Measurements from ENCODE around the gene GLE1.

Gene GLE1

GRCh38 chr9:128504485-128505413 lies at the start of gene GLE1:
Gene GLE1, plus strand, starts transcription at chr9:128504719. Its CDS starts 87 bp downstream, at chr9:128504806.
- DNase-seq = peak; percentile 55

- DNase-seq = no peak
These were observed 49.5 kb upstream of the GLE1 start for GRCh38 chr9:128454991-128455390.

GRCh38 chr9:128455849-128456612 lies 48.5 kb upstream of the GLE1 start, which contains the start of gene ODF2:
Gene ODF2, plus strand, starts transcription at chr9:128456006. Its CDS starts 86 bp downstream, at chr9:128456092.
- DNase-seq = peak; percentile 40

- no peak for DNase-seq
These were observed 47.9 kb upstream of the GLE1 start for GRCh38 chr9:128456613-128457061.

- no peak for DNase-seq
These were observed 47.3 kb upstream of the GLE1 start for GRCh38 chr9:128457207-128457606.

- no peak for DNase-seq
These were observed 45.5 kb upstream of the GLE1 start for GRCh38 chr9:128459011-128459410.

GRCh38 chr9:128469070-128469469 lies 35.4 kb upstream of the GLE1 start:
- no peak for DNase-seq

GRCh38 chr9:128470560-128470959 lies 34.0 kb upstream of the GLE1 start:
- DNase-seq = no peak

GRCh38 chr9:128473104-128473503 lies 31.4 kb upstream of the GLE1 start:
- no peak for DNase-seq

GRCh38 chr9:128475867-128476266 lies 28.7 kb upstream of the GLE1 start:
- no peak for DNase-seq

- DNase-seq = no peak
These were observed 25.3 kb upstream of the GLE1 start for GRCh38 chr9:128479262-128479661.

- DNase-seq = no peak
These were observed 23.0 kb upstream of the GLE1 start for GRCh38 chr9:128481561-128481960.

GRCh38 chr9:128482186-128482585 lies 22.3 kb upstream of the GLE1 start:
- DNase-seq = no peak

GRCh38 chr9:128484686-128485413 lies 19.7 kb upstream of the GLE1 start:
- DNase-seq = no peak

GRCh38 chr9:128485414-128485855 lies 19.1 kb upstream of the GLE1 start:
- DNase-seq = no peak

- DNase-seq = no peak
These were observed 18.3 kb upstream of the GLE1 start for GRCh38 chr9:128486201-128486600.

GRCh38 chr9:128493424-128493823 lies 11.1 kb upstream of the GLE1 start:
- no peak for DNase-seq

GRCh38 chr9:128494108-128494745 lies 10.3 kb upstream of the GLE1 start:
- DNase-seq = no peak

- no peak for DNase-seq
These were observed 9.8 kb upstream of the GLE1 start for GRCh38 chr9:128494746-128495129.

- DNase-seq = no peak
These were observed 9.2 kb upstream of the GLE1 start for GRCh38 chr9:128495296-128495695.

- DNase-seq = no peak
These were observed 8.6 kb upstream of the GLE1 start for GRCh38 chr9:128495804-128496417.
